Gastrocnemius medialis (tissue), 4 donors: ENCODE measurements around the gene CNPPD1. TPM values are rescaled to one million over a fixed set of nuclear protein-coding genes. Genes with fewer than 3 reads are reported as not detected.
"Not testable (repeated sequence)": the region's sequence is repeated elsewhere in the genome, so short reads cannot be mapped to it uniquely, and the experiment has no call there.

Experiments used
- ATAC-seq, 2 donors: fragments of 150-250 bp; one replicate each; pipeline ENCODE4 v1.9.1; 2016
- DNase-seq, 2 donors: peaks; one replicate each; pipeline ENCODE4 v3.0.0-alpha.2; 2019
- H3K27ac ChIP-seq, 4 donors: fragments of 200-600 bp; sonication (generic); 1 replicate in 1 of 4; 2 replicates in 3 of 4; pipeline ENCODE4 v1.5.1; 2016 to 2018; ENCODE audit warnings: mild to moderate bottlenecking in 2 of 4, moderate library complexity in 1 of 4
- H3K27me3 ChIP-seq, 3 donors: fragments of 200-600 bp; sonication (generic) in 2 of 3; 1 replicate in 1 of 3; 2 replicates in 2 of 3; pipeline versions ENCODE4 v1.5.1 to v1.6.0; 2016 to 2019; ENCODE audit warnings: mild to moderate bottlenecking in 1 of 3, moderate library complexity in 1 of 3
- H3K36me3 ChIP-seq, 2 donors: fragments of 200-600 bp; sonication (generic) in 1 of 2; one replicate each; pipeline ENCODE4 v1.5.1; 2017 to 2018
- H3K4me1 ChIP-seq, 2 donors: fragments of 200-600 bp; sonication (generic) in 1 of 2; one replicate each; pipeline ENCODE4 v1.5.1; 2016 to 2017; ENCODE audit warnings: mild to moderate bottlenecking in 2 of 2
- H3K4me3 ChIP-seq, 4 donors: fragments of 200-600 bp; sonication (generic) in 3 of 4; 1 replicate in 1 of 4; 2 replicates in 3 of 4; pipeline ENCODE4 v1.5.1; 2016 to 2019; ENCODE audit warnings: mild to moderate bottlenecking in 2 of 4
- H3K9me3 ChIP-seq, 3 donors: fragments of 200-600 bp; sonication (generic) in 2 of 3; 1 replicate in 1 of 3; 2 replicates in 2 of 3; pipeline ENCODE4 v1.5.1; 2016 to 2019
- POLR2A ChIP-seq, 2 donors: fragments of 450-650 bp; IDR thresholded peaks; one replicate each; pipeline ENCODE4 v1.6.1; 2017; ENCODE audit warnings: antibody characterized with exemption in 2 of 2, mild to moderate bottlenecking in 2 of 2, moderate library complexity in 2 of 2
- in situ Hi-C, 4 donors: fragments of 200-750 bp; cut with MboI; loops; one replicate each; pipeline versions ENCODE4 v1.15.0 to v1.8.0; 2017; ENCODE audit warnings: low sequenced_read_pairs in 4 of 4
- intact Hi-C: fragments of 100-400 bp; cut with DNase I; formaldehyde crosslinking; loops from one replicate; pipeline ENCODE4 v1.15.1; 2023; ENCODE audit warnings: low total_unique reads
- total RNA-seq, 4 donors: library from RNA; depleted of rRNA; stranded (reverse); fragments of >200 nt; gene quantifications; one replicate each; pipeline versions ENCODE4 v1.1.0 to v1.2.3, GENCODE V29; 2016
- TF ChIP-seq, protein P1 (sequence below), 5 experiments: fragments of 450-650 bp in 3 of 5; fragments of 200-600 bp in 2 of 5; sonication (generic) in 2 of 5; IDR thresholded peaks in 4 of 5; conservative IDR thresholded peaks in 1 of 5; 1 replicate in 4 of 5; 2 replicates in 1 of 5; pipeline ENCODE4 v1.5.1; 2016 to 2019; ENCODE audit warnings: antibody characterized with exemption in 5 of 5, mild to moderate bottlenecking in 3 of 5, moderate library complexity in 3 of 5

Gene CNPPD1
- total RNA-seq, 4 donors from 2014 or later = 53.5 to 114 (median 55.9) TPM

DNA sequence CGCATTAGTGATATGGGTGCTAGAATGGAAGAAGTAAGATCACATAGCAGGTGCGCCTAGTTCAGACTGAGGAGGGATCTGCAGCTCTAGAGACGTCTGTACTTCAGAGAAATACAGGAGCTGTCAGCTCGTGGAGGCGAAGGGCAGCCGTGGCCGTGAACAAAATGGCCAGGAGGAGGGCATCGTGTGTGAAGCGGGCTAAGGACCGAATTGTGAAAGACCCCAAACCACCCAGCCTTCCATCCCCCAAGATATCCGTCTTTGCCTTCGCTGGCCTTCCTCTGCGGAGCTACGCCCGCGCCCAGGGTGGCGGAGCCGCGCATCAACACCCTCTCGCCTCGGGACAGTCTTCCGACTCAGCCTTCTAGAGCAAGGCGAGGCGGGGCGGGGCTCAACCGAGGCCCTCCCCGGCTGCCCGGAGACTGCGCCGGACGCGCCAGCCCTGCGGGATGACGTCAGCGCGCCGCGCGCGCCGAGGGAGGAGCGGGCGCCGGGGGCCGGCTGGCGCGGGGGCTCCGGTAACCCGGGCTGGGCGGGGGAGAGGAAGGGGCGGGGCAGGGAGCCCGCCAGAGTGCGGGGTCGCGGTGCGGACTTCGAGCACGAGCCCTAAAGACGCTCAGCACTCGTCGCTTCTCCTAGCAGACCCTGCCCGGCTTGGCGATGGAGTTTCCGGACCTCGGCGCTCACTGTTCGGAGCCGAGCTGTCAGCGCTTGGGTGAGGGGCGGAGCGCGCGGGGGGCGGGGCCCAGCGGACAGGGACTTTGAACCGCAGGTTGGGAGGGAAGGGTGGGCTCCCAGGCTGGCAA, 29.8 kb upstream of the CNPPD1 start, which contains the start of gene ZFAND2B:
Gene ZFAND2B (plus strand): TSS at position 455 of the 806 bp plus-strand sequence. CDS start 206 bp downstream, at position 661.
- intact Hi-C loops = loop anchor here (1.0 kb wide), 5 partner anchors 11 to 47 kb away; partner anchors contain the start of genes ANKZF1, ATG9A, NHEJ1 and RETREG2
- in situ Hi-C loops = loop anchor here in 2 of 4 donors (5.0 kb wide), 1 partner anchor 34 kb away; the partner anchor contains the start of gene SLC23A3 (in 2 of the 2)
- TF ChIP-seq, protein P1, sequence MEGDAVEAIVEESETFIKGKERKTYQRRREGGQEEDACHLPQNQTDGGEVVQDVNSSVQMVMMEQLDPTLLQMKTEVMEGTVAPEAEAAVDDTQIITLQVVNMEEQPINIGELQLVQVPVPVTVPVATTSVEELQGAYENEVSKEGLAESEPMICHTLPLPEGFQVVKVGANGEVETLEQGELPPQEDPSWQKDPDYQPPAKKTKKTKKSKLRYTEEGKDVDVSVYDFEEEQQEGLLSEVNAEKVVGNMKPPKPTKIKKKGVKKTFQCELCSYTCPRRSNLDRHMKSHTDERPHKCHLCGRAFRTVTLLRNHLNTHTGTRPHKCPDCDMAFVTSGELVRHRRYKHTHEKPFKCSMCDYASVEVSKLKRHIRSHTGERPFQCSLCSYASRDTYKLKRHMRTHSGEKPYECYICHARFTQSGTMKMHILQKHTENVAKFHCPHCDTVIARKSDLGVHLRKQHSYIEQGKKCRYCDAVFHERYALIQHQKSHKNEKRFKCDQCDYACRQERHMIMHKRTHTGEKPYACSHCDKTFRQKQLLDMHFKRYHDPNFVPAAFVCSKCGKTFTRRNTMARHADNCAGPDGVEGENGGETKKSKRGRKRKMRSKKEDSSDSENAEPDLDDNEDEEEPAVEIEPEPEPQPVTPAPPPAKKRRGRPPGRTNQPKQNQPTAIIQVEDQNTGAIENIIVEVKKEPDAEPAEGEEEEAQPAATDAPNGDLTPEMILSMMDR (IDR thresholded peaks at IDR 0.05 in 4 of 5, conservative IDR thresholded peaks at IDR 0.05 in 1 of 5) = peak in 4 of 5 experiments; percentile 14 to 43 (median 18)
- TF ChIP-seq POLR2A (IDR thresholded peaks at IDR 0.05) = peak; percentile 89 to 93

DNA sequence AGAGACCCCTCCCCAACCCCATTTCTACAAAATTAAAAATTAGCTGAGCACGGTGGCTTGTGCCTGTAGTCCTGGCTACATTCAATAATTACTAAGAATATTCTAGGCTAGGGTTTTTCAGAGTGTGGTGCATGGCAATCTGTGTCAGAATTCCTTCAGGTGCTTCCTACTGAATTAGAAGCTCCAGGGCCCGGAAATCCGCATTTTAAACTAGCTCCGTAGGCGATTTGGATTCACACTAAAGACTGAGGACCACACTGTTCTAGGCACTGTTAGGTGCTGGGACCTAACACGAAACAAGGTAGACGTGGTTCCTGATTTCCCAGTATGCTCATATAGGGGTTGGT, 29.2 kb upstream of the CNPPD1 start:
- in situ Hi-C loops = loop anchor here in 2 of 4 donors (5.0 kb wide), 1 partner anchor 34 kb away; the partner anchor contains the start of gene SLC23A3 (in 2 of the 2)
- peaks cover 16 to 21% of the 10 kb centered on the region in 2 donors for H3K4me1 ChIP-seq
- peak overlapping the region; percentile 71 to 94 (median 84) for H3K4me3 ChIP-seq
- peak overlapping the region; percentile 87 to 99 (median 98) for H3K27ac ChIP-seq
- ATAC-seq = no peak
- peaks cover 0 to 33% of the 10 kb centered on the region in 2 donors for H3K36me3 ChIP-seq
- intact Hi-C loops = loop anchor here (1.0 kb wide), 4 partner anchors 11 to 46 kb away; partner anchors contain the start of genes ANKZF1, ATG9A, NHEJ1 and RETREG2
- no peaks in the 10 kb centered on the region for H3K27me3 ChIP-seq
- no peak for DNase-seq
- H3K9me3 ChIP-seq = no peaks in the 10 kb centered on the region
- TF ChIP-seq, protein P1 (IDR thresholded peaks at IDR 0.05 in 4 of 5, conservative IDR thresholded peaks at IDR 0.05 in 1 of 5) = no peak
- TF ChIP-seq POLR2A (IDR thresholded peaks at IDR 0.05) = no peak

More for the DNA sequence above, 29.8 kb upstream of the CNPPD1 start, which contains the start of gene ZFAND2B:
- Histone ChIP-seq H3K9me3 (no peaks in the 10 kb centered on the region), H3K27ac (peak within 1 kb of the TSS; percentile 87 to 99 (median 98)), H3K4me3 (peak within 1 kb of the TSS; percentile 71 to 94 (median 84)), H3K4me1 (peaks cover 16 to 21% of the 10 kb centered on the region in 2 donors), H3K27me3 (no peaks in the 10 kb centered on the region), H3K36me3 (peaks cover 0 to 35% of the 10 kb centered on the region in 2 donors)
- ATAC-seq = peak; percentile 93 to 95
- peak; percentile 90 to 92 for DNase-seq

DNA sequence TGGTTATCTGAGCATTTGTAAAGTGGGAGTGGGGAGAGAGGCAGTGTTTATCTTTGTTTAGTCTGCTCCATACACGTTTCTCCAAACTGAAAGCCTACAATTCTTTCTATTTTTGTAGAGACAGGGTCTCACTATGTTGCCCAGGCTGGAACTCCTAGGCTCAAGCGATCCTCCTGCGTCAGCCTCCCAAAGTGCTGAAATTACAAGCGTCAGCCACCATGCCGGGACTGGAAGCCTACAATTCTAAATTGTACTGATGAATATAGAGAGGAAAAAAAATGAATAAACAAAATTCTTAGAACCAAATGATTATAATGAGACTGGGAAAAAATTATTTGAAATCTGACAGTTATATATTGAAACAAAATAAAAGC, 28.4 kb upstream of the CNPPD1 start:
- Histone ChIP-seq H3K36me3 (peaks cover 0 to 25% of the 10 kb centered on the region in 2 donors), H3K9me3 (no peaks in the 10 kb centered on the region), H3K4me3 (no peak overlapping the region), H3K27ac (no peak overlapping the region), H3K4me1 (peaks cover 16 to 21% of the 10 kb centered on the region in 2 donors), H3K27me3 (no peaks in the 10 kb centered on the region)
- intact Hi-C loops = no loop called here
- DNase-seq (no peak), ATAC-seq (no peak)
- in situ Hi-C loops = loop anchor here in 2 of 4 donors (5.0 kb wide), 1 partner anchor 33 kb away; the partner anchor contains the start of gene SLC23A3 (in 2 of the 2)
- TF ChIP-seq, protein P1 (IDR thresholded peaks at IDR 0.05 in 4 of 5, conservative IDR thresholded peaks at IDR 0.05 in 1 of 5) = no peak
- TF ChIP-seq POLR2A (IDR thresholded peaks at IDR 0.05) = no peak

DNA sequence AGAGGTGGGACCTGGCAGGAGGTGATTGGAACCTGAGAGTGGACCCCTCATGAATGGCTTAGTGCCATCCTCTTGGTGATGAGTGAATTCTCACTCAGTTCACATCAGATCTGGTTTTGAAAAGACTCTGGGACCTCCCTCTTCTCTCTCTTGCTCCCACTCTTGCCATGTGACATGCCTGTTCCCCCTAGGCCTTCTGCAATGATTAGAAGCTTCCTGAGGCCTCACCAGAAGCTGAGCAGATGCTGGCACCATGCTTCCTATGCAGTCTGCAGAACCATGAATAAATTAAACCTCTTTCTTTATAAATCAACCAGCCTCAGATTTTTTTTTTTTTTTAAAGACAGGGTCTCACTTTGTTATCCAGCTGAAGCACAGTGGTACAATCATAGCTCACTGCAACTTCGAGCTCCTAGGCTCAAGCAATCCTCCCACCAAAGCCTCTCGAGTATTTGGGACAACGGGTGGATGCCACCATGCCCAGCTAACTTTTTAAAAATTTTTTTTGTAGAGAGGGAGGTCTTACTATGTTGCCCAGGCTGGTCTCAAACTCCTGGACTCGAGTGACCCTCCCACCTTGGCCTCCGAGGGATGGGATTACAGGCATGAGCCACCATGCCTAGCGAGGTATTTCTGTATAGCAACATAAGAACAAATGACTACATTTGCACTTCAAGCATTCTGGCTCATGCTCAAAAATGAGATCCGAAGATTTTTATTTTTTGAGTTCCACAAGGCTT, 27.9 kb upstream of the CNPPD1 start:
- no peaks in the 10 kb centered on the region for H3K9me3 ChIP-seq
- H3K36me3 ChIP-seq = peaks cover 0 to 19% of the 10 kb centered on the region in 2 donors
- TF ChIP-seq POLR2A (IDR thresholded peaks at IDR 0.05) = no peak
- TF ChIP-seq, protein P1 (IDR thresholded peaks at IDR 0.05 in 4 of 5, conservative IDR thresholded peaks at IDR 0.05 in 1 of 5) = no peak
- H3K4me1 ChIP-seq = peaks cover 16 to 21% of the 10 kb centered on the region in 2 donors
- in situ Hi-C loops = loop anchor here in 2 of 4 donors (5.0 kb wide), 1 partner anchor 32 kb away; the partner anchor contains the start of gene SLC23A3 (in 2 of the 2)
- DNase-seq (no peak), ATAC-seq (no peak)
- no peak overlapping the region for H3K4me3 ChIP-seq
- no peak overlapping the region for H3K27ac ChIP-seq
- intact Hi-C loops = no loop called here
- H3K27me3 ChIP-seq = peaks cover 0 to 1% (median under 1%) of the 10 kb centered on the region in 3 donors

DNA sequence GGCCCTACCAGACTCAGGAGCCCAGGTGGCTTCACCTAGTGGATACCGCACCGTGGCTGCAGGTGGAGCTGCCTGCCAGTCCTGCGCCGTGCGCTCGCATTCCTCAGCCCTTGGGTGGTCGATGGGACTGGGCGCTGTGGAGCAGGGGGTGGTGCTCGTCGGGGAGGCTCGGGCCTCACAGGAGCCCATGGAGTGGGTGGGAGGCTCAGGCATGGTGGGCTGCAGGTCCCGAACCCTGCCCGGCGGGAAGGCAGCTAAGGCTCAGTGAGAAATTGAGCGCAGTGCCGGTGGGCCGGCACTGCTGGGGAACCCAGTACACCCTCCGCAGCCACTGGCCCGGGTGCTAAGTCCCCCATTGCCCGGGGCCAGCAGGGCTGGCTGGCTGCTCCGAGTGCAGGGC, 24.6 kb upstream of the CNPPD1 start:
- DNase-seq, H3K27ac ChIP-seq, in situ Hi-C loops, H3K4me3 ChIP-seq, H3K4me1 ChIP-seq, H3K9me3 ChIP-seq, H3K36me3 ChIP-seq, H3K27me3 ChIP-seq, intact Hi-C loops, ATAC-seq: not testable (repeated sequence)

DNA sequence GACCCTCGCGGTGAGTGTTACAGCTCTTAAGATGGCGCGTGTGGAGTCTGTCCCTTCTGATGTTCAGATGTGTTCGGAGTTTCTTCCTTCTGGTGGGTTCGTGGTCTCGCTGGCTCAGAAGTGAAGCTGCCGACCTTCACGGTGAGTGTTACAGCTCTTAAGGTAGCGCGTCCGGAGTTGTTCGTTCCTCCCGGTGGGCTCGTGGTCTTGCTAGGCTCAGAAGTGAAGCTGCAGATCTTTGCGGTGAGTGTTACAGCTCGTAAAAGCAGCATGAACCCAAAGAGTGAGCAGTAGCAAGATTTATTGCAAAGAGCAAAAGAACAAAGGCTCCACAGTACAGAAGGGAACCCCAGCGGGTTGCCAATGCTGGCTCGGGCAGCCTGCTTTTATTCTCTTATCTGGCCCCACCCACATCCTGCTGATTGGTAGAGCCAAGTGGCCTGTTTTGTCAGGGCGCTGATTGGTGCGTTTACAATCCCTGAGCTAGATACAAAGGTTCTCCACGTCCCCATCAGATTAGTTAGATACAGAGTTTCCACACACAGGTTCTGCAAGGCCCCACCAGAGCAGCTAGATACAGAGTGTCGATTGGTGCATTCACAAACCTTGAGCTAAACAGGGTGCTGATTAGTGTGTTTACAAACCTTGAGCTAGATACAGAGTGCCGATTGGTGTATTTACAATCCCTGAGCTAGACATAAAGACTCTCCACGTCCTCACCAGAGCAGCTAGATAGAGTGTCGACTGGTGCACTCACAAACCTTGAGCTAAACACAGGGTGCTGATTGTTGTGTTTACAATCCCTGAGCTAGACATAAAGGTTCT, 24.0 kb upstream of the CNPPD1 start:
- H3K36me3 ChIP-seq, in situ Hi-C loops, H3K27ac ChIP-seq, H3K4me3 ChIP-seq, H3K27me3 ChIP-seq, H3K9me3 ChIP-seq, DNase-seq, intact Hi-C loops, ATAC-seq, H3K4me1 ChIP-seq: not testable (repeated sequence)
